ENCODE measurements around the gene MEOX1. TPM values are rescaled to one million over a fixed set of nuclear protein-coding genes. Genes with fewer than 3 reads are reported as not detected.

Gene MEOX1
- total RNA-seq, 6 donors from 2014 or later = 0.98 to 3.0 (median 1.6) TPM; not detected in 3

DNA sequence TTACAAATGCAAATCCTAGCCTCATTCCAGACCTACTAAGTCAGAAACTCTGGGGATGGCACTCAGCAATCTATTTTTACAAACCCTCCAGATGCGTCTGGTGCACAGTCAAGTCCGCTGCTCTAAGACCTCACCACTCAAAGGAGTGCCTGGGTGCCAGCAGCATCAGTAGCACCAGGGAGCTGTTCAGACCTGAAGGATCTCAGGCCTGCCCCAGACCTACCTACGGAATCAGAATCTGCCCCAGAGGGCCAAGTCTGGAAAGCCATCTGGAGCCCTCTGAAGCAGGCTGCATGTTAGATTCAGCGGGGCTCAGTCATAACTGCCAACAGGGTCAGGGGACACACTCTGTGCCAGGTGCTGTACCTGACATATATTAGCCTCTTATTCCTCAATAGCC is 17.6 kb downstream of the MEOX1 start:
- H3K4me3 ChIP-seq = no peak overlapping the region
- 86 to 89% methylated on average over 1 to 4 of the region's 4 CpGs for WGBS, 2 donors
- ATAC-seq (ENCODE audit: low FRiP score in 2 of 2) = no peak
- H3K4me1 ChIP-seq = peaks cover 5 to 14% (median 10%) of the 10 kb centered on the region in 4 donors
- no peak for TF ChIP-seq POLR2A (IDR thresholded peaks at IDR 0.05)
- TF ChIP-seq, protein P1, sequence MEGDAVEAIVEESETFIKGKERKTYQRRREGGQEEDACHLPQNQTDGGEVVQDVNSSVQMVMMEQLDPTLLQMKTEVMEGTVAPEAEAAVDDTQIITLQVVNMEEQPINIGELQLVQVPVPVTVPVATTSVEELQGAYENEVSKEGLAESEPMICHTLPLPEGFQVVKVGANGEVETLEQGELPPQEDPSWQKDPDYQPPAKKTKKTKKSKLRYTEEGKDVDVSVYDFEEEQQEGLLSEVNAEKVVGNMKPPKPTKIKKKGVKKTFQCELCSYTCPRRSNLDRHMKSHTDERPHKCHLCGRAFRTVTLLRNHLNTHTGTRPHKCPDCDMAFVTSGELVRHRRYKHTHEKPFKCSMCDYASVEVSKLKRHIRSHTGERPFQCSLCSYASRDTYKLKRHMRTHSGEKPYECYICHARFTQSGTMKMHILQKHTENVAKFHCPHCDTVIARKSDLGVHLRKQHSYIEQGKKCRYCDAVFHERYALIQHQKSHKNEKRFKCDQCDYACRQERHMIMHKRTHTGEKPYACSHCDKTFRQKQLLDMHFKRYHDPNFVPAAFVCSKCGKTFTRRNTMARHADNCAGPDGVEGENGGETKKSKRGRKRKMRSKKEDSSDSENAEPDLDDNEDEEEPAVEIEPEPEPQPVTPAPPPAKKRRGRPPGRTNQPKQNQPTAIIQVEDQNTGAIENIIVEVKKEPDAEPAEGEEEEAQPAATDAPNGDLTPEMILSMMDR (IDR thresholded peaks at IDR 0.05) = no peak
- no peak for TF ChIP-seq EP300 (IDR thresholded peaks at IDR 0.05)
- TF ChIP-seq POLR2AphosphoS5 (IDR thresholded peaks at IDR 0.05) = no peak
- no peak for DNase-seq
- no peaks in the 10 kb centered on the region for H3K9me3 ChIP-seq
- peaks cover 0 to 7% (median 4%) of the 10 kb centered on the region in 4 donors for H3K27me3 ChIP-seq
- no peak overlapping the region for H3K27ac ChIP-seq
- no peaks in the 10 kb centered on the region for H3K36me3 ChIP-seq

DNA sequence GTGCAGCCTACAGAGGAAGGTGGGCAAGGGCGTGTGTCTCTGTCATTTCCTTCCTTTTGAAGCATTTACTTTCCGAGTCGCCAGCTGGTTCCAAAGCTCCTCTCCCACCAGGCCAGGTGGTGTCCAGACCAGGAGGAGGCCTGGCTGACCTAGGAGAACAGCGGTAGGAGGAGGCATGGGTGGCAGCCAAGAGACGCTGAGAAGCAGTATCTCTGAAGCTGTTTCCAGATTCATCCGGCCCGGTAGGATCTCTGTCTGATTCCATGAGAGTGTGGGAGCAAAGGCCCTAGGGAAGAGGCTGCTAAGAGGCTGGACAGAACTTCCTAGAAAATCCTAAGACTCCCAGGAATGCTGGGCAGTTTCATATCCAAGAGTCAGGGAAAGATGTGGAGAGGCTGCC is 20.3 kb downstream of the MEOX1 start:
- Histone ChIP-seq H3K27me3 (peaks cover 0 to 7% (median 4%) of the 10 kb centered on the region in 4 donors), H3K4me1 (peaks cover 1 to 8% (median 7%) of the 10 kb centered on the region in 4 donors), H3K36me3 (no peaks in the 10 kb centered on the region), H3K9me3 (no peaks in the 10 kb centered on the region), H3K4me3 (no peak overlapping the region), H3K27ac (no peak overlapping the region)
- DNase-seq (no peak), ATAC-seq (ENCODE audit: low FRiP score in 2 of 2) (no peak)
- TF ChIP-seq POLR2A (IDR thresholded peaks at IDR 0.05) (no peak), POLR2AphosphoS5 (IDR thresholded peaks at IDR 0.05) (no peak), EP300 (IDR thresholded peaks at IDR 0.05) (no peak)
- TF ChIP-seq, protein P1 (IDR thresholded peaks at IDR 0.05) = no peak
- WGBS, 2 donors = 31 to 66% methylated on average over 7 of the region's 7 CpGs

DNA sequence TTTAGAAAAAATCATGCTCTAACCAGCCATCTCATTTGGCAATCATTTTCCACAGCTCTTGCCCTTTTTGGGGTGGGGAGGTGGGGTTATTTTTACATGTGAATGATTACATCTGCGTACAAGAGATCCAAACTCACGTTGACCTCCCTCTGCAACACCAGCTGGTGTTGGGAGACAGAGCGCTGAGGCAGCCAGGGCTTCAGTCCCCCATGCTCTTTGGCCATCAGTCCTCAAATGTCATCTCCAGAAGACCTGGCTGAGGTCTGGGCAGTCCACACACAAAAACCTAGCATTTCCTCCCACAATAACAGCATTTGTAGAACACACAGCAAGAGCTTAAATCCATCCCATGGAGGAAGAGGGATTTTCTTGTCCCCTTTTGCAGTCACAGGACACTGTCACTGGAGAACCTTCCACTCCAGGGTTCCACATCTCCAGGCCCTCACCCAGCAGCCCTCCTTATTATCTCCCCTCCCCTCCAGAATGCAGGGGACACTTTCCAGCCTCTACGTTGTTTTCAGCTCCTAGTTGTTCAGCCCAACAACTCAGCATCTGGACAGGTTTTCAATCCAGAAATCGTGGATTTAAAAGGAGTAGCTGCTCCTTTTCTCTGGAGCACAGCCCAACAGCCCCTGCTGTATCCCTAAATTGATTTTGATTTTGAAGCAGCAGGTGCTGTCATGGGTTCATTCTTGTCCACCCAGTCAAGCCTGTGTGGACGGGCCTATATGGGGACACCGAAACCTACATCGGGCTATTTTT is 21.1 kb downstream of the MEOX1 start:
- no peak for TF ChIP-seq POLR2AphosphoS5 (IDR thresholded peaks at IDR 0.05)
- TF ChIP-seq, protein P1 (IDR thresholded peaks at IDR 0.05) = no peak
- no peak for TF ChIP-seq EP300 (IDR thresholded peaks at IDR 0.05)
- TF ChIP-seq POLR2A (IDR thresholded peaks at IDR 0.05) = no peak
- DNase-seq = no peak
- peaks cover 0 to 1% (median under 1%) of the 10 kb centered on the region in 4 donors for H3K27me3 ChIP-seq
- no peaks in the 10 kb centered on the region for H3K9me3 ChIP-seq
- H3K4me3 ChIP-seq = no peak overlapping the region
- H3K4me1 ChIP-seq = peaks cover 0 to 2% (median 2%) of the 10 kb centered on the region in 4 donors
- no peaks in the 10 kb centered on the region for H3K36me3 ChIP-seq
- peak in 1 of 2 donors; percentile 15 for ATAC-seq (ENCODE audit: low FRiP score in 2 of 2)
- 73 to 78% methylated on average over 8 of the region's 8 CpGs for WGBS, 2 donors
- no peak overlapping the region for H3K27ac ChIP-seq

DNA sequence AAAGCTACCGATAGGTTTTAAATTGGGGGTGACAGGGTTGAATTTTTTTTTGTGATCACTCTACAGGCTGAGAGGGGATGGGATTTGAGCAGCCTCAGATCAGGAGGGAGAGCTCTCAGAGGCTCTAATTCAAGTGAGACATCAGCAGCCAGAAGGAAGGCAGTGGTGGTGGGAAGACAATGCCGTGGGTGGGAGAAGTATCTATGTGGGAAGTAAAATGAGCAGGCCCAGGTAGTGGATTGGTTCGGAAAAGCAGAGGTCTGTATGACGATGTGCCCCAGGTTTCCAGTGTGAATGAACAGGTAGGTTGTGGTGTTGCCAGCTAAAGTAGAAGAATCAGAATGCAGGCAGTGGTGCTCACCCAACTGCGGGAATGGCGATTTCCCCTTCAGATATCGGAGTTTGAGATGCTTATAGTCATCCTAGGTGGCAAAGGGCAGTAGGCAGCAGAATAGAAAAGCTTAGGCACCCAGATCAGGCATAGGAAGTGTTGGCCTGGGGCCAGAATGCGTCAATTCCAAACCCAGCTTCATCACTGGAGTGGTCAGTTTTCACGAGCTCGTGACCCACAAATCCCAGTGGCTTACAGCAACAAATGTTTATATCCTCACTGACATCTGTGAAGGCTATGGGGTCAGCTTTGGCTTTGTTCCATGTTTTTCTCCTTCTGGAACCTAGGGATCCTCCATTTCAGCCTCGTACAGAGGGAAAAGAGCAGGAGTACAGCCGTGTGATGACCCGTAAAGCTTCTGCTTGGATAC is 24.0 kb downstream of the MEOX1 start:
- no peaks in the 10 kb centered on the region for H3K4me1 ChIP-seq
- no peak overlapping the region for H3K27ac ChIP-seq
- no peaks in the 10 kb centered on the region for H3K36me3 ChIP-seq
- H3K27me3 ChIP-seq = no peaks in the 10 kb centered on the region
- ATAC-seq (ENCODE audit: low FRiP score in 2 of 2) (no peak), DNase-seq (no peak)
- no peaks in the 10 kb centered on the region for H3K9me3 ChIP-seq
- 86 to 87% methylated on average over 12 to 13 of the region's 13 CpGs for WGBS, 2 donors
- H3K4me3 ChIP-seq = no peak overlapping the region
- TF ChIP-seq EP300 (IDR thresholded peaks at IDR 0.05) (no peak), POLR2AphosphoS5 (IDR thresholded peaks at IDR 0.05) (no peak), POLR2A (IDR thresholded peaks at IDR 0.05) (no peak)
- TF ChIP-seq, protein P1 (IDR thresholded peaks at IDR 0.05) = no peak
